ENCODE results near the gene METAP1D.

Gene METAP1D

GRCh38 chr2:172031536-172031935 is 31.8 kb downstream of the METAP1D start:
- TF ChIP-seq, protein P1, sequence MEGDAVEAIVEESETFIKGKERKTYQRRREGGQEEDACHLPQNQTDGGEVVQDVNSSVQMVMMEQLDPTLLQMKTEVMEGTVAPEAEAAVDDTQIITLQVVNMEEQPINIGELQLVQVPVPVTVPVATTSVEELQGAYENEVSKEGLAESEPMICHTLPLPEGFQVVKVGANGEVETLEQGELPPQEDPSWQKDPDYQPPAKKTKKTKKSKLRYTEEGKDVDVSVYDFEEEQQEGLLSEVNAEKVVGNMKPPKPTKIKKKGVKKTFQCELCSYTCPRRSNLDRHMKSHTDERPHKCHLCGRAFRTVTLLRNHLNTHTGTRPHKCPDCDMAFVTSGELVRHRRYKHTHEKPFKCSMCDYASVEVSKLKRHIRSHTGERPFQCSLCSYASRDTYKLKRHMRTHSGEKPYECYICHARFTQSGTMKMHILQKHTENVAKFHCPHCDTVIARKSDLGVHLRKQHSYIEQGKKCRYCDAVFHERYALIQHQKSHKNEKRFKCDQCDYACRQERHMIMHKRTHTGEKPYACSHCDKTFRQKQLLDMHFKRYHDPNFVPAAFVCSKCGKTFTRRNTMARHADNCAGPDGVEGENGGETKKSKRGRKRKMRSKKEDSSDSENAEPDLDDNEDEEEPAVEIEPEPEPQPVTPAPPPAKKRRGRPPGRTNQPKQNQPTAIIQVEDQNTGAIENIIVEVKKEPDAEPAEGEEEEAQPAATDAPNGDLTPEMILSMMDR (IDR thresholded peaks at IDR 0.05; ENCODE audit: insufficient read depth, low read depth, low read length, missing control alignments) = no peak
- no peak for DNase-seq (ENCODE audit: low read depth)
- H3K4me3 ChIP-seq (ENCODE audit: low read length) = no peak overlapping the region

DNA sequence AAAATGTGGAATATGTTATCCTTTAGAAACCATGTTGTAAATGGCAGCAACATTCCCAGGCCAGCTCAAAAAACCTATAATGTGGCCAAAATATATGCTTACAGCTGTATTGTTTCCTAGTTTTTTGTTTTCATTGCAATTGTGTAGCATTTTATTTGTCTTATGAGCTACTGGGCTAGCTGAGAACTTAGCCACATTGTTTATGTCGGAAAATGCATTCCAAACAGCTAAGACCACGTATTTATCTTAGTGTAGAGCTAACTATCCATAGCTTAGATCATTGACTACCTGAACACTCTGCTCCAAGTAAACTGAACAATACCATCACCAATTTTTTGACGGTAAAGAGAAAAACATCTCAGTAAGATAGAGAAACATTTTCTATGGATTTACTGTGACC is 38.4 kb downstream of the METAP1D start:
- TF ChIP-seq, protein P1 (IDR thresholded peaks at IDR 0.05; ENCODE audit: insufficient read depth, low read depth, low read length, missing control alignments) = no peak
- H3K4me3 ChIP-seq (ENCODE audit: low read length) = no peak overlapping the region
- no peak for DNase-seq (ENCODE audit: low read depth)

GRCh38 chr2:172038604-172039003 is 38.9 kb downstream of the METAP1D start:
- DNase-seq (ENCODE audit: low read depth) = peak; percentile 88
- TF ChIP-seq, protein P1 (IDR thresholded peaks at IDR 0.05; ENCODE audit: insufficient read depth, low read depth, low read length, missing control alignments) = no peak
- H3K4me3 ChIP-seq (ENCODE audit: low read length) = no peak overlapping the region

DNA sequence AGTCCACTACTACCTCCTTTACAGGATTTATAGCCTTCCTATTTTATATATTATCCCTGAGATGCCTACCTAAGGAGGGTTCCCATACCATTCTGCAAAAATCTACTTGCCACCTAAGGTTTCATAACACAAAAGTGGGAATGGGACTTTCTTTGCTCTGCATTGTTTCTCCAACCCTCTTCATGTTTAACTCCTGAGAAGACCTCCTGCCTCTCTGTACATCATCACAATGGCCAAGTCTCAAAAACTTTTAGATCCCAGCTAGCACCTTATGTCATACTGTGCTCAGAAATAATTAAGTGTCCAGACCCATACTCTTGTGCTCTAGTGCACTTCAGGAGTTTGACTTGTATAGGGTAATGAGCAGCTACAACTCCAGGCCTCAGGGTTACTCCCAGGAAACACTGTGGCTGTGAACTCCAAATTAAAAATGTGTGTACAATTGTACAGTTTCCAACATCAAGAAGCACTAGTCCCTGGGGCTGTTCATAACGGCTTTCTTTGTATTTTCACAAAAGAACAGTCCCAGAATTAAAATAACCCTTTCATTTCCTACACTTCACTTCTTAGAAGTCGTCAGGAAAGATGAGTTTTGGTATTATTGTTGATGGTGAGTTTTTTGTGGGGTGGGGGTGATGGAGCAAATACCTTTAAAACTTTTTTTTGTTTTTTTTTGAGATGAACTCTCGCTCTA is 39.4 kb downstream of the METAP1D start:
- DNase-seq (ENCODE audit: low read depth) = no peak
- TF ChIP-seq, protein P1 (IDR thresholded peaks at IDR 0.05; ENCODE audit: insufficient read depth, low read depth, low read length, missing control alignments) = no peak

GRCh38 chr2:172040311-172040710 is 40.6 kb downstream of the METAP1D start:
- DNase-seq (ENCODE audit: low read depth) = no peak
- no peak overlapping the region for H3K4me3 ChIP-seq (ENCODE audit: low read length)
- TF ChIP-seq, protein P1 (IDR thresholded peaks at IDR 0.05; ENCODE audit: insufficient read depth, low read depth, low read length, missing control alignments) = no peak

More for the DNA sequence above, 39.4 kb downstream of the METAP1D start:
- no peak overlapping the region for H3K4me3 ChIP-seq (ENCODE audit: low read length)

DNA sequence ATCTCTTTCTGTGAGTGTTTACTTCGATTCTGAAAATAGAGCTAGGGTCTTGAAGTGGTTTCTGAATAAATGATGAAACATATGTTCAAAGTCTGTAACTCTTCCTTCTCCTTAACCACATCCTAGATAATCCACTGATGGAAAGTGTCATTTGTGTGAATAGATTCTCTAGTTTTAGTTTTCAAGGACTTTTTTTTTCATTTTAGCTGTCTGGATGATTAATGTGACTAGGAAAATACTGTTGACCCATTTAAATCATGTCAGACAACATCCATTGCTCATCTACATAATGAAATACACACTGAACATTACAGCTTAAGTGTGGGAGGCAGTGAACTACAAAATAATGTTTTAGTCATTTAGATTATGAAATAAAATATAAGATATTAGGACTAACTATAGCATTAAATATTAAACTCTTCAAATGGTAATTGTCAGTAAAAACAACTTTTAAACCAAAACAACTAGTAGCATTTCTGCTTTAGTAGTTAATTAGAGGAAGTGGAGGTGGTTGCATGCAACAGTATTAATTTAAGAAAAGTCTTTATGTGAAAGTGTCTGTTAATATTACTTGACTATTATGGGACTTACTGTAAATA is 46.4 kb downstream of the METAP1D start:
- no peak overlapping the region for H3K4me3 ChIP-seq (ENCODE audit: low read length)
- DNase-seq (ENCODE audit: low read depth) = no peak
- TF ChIP-seq, protein P1 (IDR thresholded peaks at IDR 0.05; ENCODE audit: insufficient read depth, low read depth, low read length, missing control alignments) = no peak
